HCT116 (cell line): ENCODE results near the gene RCOR1. TPM values are rescaled to one million over a fixed set of nuclear protein-coding genes. Genes with fewer than 3 reads are reported as not detected.

Experiments
- ATAC-seq: fragments of 200-7000 bp; cut with Tn5 transposase; 2 replicates; pipeline ENCODE4 v1.9.1; 2020; ENCODE audit warnings: mild to moderate bottlenecking, moderate library complexity
- BruUV-seq: library from RNA; stranded (reverse); fragments of 400-500 nt; replicated peaks from 2 replicates; lab custom pipeline; 2021; lab: Mats Ljungman, UMichigan
- CTCF ChIA-PET: fragments of 300-600 bp; sonication (Branson Sonifier 250); formaldehyde crosslinking; loops from one replicate; lab custom pipeline; 2021; ENCODE audit warnings: antibody characterized with exemption; lab: Charles Lee
- POLR2A ChIA-PET: fragments of 300-600, 350-600 bp; sonication (Branson Sonifier 250); formaldehyde crosslinking; loops from one replicate; lab custom pipeline; 2021; ENCODE audit warnings: antibody characterized with exemption; lab: Charles Lee
- RAD21 ChIA-PET, 2 experiments: fragments of 300-600 bp; sonication (Branson Sonifier 250); formaldehyde crosslinking; loops; one replicate each; lab custom pipeline; 2023; ENCODE audit warnings: low total read pairs in 2 of 2; ENCODE audit not compliant: uncharacterized antibody in 2 of 2, unreplicated experiment in 2 of 2, low non-redundant PET in 1 of 2; lab: Charles Lee
- DNase-seq: peaks from one replicate; pipeline ENCODE4 v3.0.0-alpha.2; 2010; ENCODE audit warnings: low read depth, low spot score
- H2AFZ ChIP-seq: fragments of 200-600 bp; shearing (Covaris generic), sonication (generic); 2 replicates; pipeline ENCODE4 v1.6.1; 2017; ENCODE audit warnings: low read depth, mixed run types, mixed read lengths, antibody characterized with exemption, low read length; ENCODE audit not compliant: poor library complexity, severe bottlenecking
- H3K27ac ChIP-seq: 2 replicates; pipeline ENCODE4 v1.5.1; 2012; ENCODE audit warnings: low read depth, low read length
- H3K27me3 ChIP-seq: fragments of 200-600 bp; sonication (generic); 2 replicates; pipeline ENCODE4 v1.6.1; 2016; ENCODE audit warnings: mixed run types, low read length, mixed read lengths; ENCODE audit not compliant: insufficient read depth
- H3K36me3 ChIP-seq, 2 experiments: fragments of 200-500 bp in 1 of 2; fragments of 200-600 bp in 1 of 2; sonication (Bioruptor generic) in 1 of 2; sonication (generic) in 1 of 2; 2 replicates each; pipeline versions ENCODE4 v1.5.1 to v1.6.1; 2014 to 2016; ENCODE audit warnings: low read length in 2 of 2, inconsistent platforms in 1 of 2, mixed read lengths in 1 of 2, mixed run types in 1 of 2; ENCODE audit not compliant: insufficient read depth in 2 of 2, control insufficient read depth in 1 of 2
- H3K4me1 ChIP-seq, 2 experiments: fragments of 200-600 bp in 1 of 2; sonication (generic) in 1 of 2; 2 replicates each; pipeline versions ENCODE4 v1.5.1 to v1.6.1; 2012 to 2017; ENCODE audit warnings: low read length in 2 of 2, inconsistent platforms in 1 of 2, mild to moderate bottlenecking in 1 of 2, mixed read lengths in 1 of 2, mixed run types in 1 of 2, moderate library complexity in 1 of 2; ENCODE audit not compliant: insufficient read depth in 2 of 2, control insufficient read depth in 1 of 2
- H3K4me2 ChIP-seq: fragments of 200-600 bp; sonication (generic); 2 replicates; pipeline ENCODE4 v1.6.1; 2017; ENCODE audit warnings: mixed run types, low read length, mixed read lengths
- H3K4me3 ChIP-seq, 2 experiments: fragments of 200-600 bp in 1 of 2; sonication (generic) in 1 of 2; replicated peaks in 1 of 2; 2 replicates each; pipeline ENCODE4 v1.5.1; 2011 to 2016; ENCODE audit warnings: low read length in 2 of 2, control low read depth in 1 of 2, low read depth in 1 of 2, mild to moderate bottlenecking in 1 of 2, mixed read lengths in 1 of 2, mixed run types in 1 of 2
- H3K79me2 ChIP-seq: fragments of 200-600 bp; sonication (generic); 2 replicates; pipeline ENCODE4 v1.6.1; 2017; ENCODE audit warnings: mild to moderate bottlenecking, mixed run types, low read length, moderate library complexity, mixed read lengths; ENCODE audit not compliant: insufficient read depth
- H3K9ac ChIP-seq: fragments of 200-600 bp; sonication (generic); 2 replicates; pipeline ENCODE4 v1.6.1; 2016; ENCODE audit warnings: low read length, mixed read lengths
- H3K9me2 ChIP-seq: fragments of 200-600 bp; sonication (generic), shearing (Covaris generic); 2 replicates; pipeline ENCODE4 v1.6.1; 2017; ENCODE audit warnings: mixed run types, mild to moderate bottlenecking, moderate library complexity; ENCODE audit not compliant: insufficient read depth
- H3K9me3 ChIP-seq, 2 experiments: fragments of 200-500 bp in 1 of 2; fragments of 200-600 bp in 1 of 2; sonication (Bioruptor generic) in 1 of 2; sonication (generic) in 1 of 2; 2 replicates each; pipeline ENCODE4 v1.6.1; 2014 to 2017; ENCODE audit warnings: low read length in 2 of 2, mixed read lengths in 2 of 2, inconsistent platforms in 1 of 2, low read depth in 1 of 2, mild to moderate bottlenecking in 1 of 2, mixed run types in 1 of 2, moderate library complexity in 1 of 2; ENCODE audit not compliant: control insufficient read depth in 1 of 2, insufficient read depth in 1 of 2
- H4K20me1 ChIP-seq: fragments of 200-600 bp; sonication (generic), shearing (Covaris generic); 2 replicates; pipeline ENCODE4 v1.6.1; 2017; ENCODE audit warnings: mixed run types, mild to moderate bottlenecking, moderate library complexity; ENCODE audit not compliant: insufficient read depth
- CEBPB ChIP-seq: IDR thresholded peaks from 2 replicates; pipeline ENCODE4 v1.6.1; 2012; ENCODE audit warnings: low read depth
- ELF1 ChIP-seq: IDR thresholded peaks from 2 replicates; pipeline ENCODE4 v1.6.1; 2012; ENCODE audit warnings: low read depth, borderline replicate concordance
- EZH2 ChIP-seq: fragments of 200-600 bp; sonication (generic); IDR thresholded peaks from 2 replicates; pipeline ENCODE4 v1.6.1; 2017; ENCODE audit warnings: antibody characterized with exemption, mixed run types
- JUND ChIP-seq: IDR thresholded peaks from 2 replicates; pipeline ENCODE4 v1.6.1; 2012
- POLR2AphosphoS5 ChIP-seq: IDR thresholded peaks from 2 replicates; pipeline ENCODE4 v1.6.1; 2011; ENCODE audit warnings: mild to moderate bottlenecking, low read depth, low read length, moderate library complexity
- SIN3A ChIP-seq: IDR thresholded peaks from 2 replicates; pipeline ENCODE4 v1.6.1; 2012; ENCODE audit warnings: low read depth
- ZFX ChIP-seq: fragments of 450-650 bp; IDR thresholded peaks from 2 replicates; pipeline ENCODE4 v1.6.1; 2017
- intact Hi-C: fragments of 100-400 bp; cut with micrococcal nuclease; formaldehyde crosslinking; loops from 2 replicates; pipeline ENCODE4 v1.10.0; 2022
- total RNA-seq: library from RNA; stranded (reverse); gene quantifications from one replicate; pipeline ENCODE4 v1.2.1, GENCODE V29; 2021; ENCODE audit not compliant: unreplicated experiment
- TF ChIP-seq, protein P1 (sequence below): IDR thresholded peaks from 2 replicates; pipeline ENCODE4 v1.6.1; 2011; ENCODE audit warnings: mild to moderate bottlenecking, low read length, moderate library complexity; ENCODE audit not compliant: insufficient replicate concordance; ENCODE audit errors: extremely low read depth

Gene RCOR1
- total RNA-seq, 1 experiment from 2014 or later = 30.7 TPM

DNA sequence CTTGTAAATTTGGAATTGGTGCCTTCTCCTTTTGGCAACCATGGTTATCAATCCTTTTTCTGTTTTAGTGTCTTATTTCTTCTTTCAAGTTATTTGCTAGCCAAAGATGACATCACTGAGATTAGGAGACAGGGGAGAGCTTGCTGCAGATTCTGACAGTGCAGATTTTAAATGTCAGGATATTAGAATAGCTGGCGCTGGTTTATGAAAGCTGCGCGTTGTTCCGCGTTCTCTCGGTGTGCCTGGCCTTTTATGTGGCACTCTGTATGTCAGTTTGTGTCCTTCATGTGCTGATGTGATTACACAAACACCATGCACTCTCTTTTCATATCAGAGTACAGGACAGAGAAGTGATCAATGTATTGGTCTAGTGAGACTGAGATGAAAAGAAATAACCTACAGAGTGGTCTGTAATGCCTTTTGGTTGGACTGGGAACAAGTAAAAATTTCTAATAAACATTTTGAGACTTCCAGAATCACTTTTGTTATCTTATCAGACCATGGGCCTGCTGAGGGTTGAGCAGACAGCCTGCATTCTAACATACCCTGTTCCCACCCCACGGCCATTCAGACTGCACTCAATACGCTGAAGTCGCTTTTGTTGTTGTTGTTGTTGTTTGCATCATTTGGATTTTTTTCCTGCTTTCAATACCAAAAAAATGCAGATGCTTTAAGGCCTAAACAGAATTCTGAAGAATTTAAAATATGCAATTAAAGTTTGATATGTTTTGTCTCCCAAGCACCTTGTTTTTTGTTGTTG lies 135.1 kb downstream of the RCOR1 start:
- peaks cover 24 to 37% of the 10 kb centered on the region in 2 experiments; a peak in 3 of 4 replicates for H3K36me3 ChIP-seq
- no peak for TF ChIP-seq JUND
- no peak for TF ChIP-seq CEBPB
- TF ChIP-seq POLR2AphosphoS5 = no peak
- TF ChIP-seq ZFX = no peak
- TF ChIP-seq ELF1 = no peak
- TF ChIP-seq SIN3A = no peak
- TF ChIP-seq EZH2 = no peak
- TF ChIP-seq, protein P1, sequence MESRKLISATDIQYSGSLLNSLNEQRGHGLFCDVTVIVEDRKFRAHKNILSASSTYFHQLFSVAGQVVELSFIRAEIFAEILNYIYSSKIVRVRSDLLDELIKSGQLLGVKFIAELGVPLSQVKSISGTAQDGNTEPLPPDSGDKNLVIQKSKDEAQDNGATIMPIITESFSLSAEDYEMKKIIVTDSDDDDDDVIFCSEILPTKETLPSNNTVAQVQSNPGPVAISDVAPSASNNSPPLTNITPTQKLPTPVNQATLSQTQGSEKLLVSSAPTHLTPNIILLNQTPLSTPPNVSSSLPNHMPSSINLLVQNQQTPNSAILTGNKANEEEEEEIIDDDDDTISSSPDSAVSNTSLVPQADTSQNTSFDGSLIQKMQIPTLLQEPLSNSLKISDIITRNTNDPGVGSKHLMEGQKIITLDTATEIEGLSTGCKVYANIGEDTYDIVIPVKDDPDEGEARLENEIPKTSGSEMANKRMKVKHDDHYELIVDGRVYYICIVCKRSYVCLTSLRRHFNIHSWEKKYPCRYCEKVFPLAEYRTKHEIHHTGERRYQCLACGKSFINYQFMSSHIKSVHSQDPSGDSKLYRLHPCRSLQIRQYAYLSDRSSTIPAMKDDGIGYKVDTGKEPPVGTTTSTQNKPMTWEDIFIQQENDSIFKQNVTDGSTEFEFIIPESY = no peak
- no peak overlapping the region for H3K27ac ChIP-seq
- ChIA-PET POLR2A (no interaction called here), CTCF (no interaction called here), RAD21 (no interaction called here)
- no peaks in the 10 kb centered on the region for H3K9me2 ChIP-seq
- no TSS peak for BruUV-seq
- H3K27me3 ChIP-seq = no peaks in the 10 kb centered on the region
- no peak overlapping the region for H2AFZ ChIP-seq
- DNase-seq (no peak), ATAC-seq (no peak)
- intact Hi-C loops = no loop called here
- no peak overlapping the region for H3K9ac ChIP-seq
- no peak overlapping the region for H3K4me3 ChIP-seq
- H3K79me2 ChIP-seq = 0 out of 2 replicates have a peak, but pooled peaks cover 3% of the 10 kb centered on the region
- no peak overlapping the region for H3K4me2 ChIP-seq
- no peaks in the 10 kb centered on the region for H3K9me3 ChIP-seq
- H3K4me1 ChIP-seq = no peaks in the 10 kb centered on the region
- 0 out of 2 replicates have a peak, but pooled peaks cover 4% of the 10 kb centered on the region for H4K20me1 ChIP-seq
